HG02763 (cell line): ENCODE results near the gene BNIP3.

Source experiments
- ATAC-seq: cut with Tn5 transposase; IDR thresholded peaks from one replicate; pipeline ENCODE4 v1.9.1; 2021; ENCODE audit warnings: mild to moderate bottlenecking, moderate library complexity; ENCODE audit not compliant: unreplicated experiment

Gene BNIP3

GRCh38 chr10:131981429-131982184 is at the start of gene BNIP3:
Gene BNIP3, minus strand, starts transcription at chr10:131981923. Its CDS starts 117 bp downstream, at chr10:131981806.
- ATAC-seq = peak; percentile 89

- ATAC-seq = no peak
Observed at GRCh38 chr10:132030898-132031463, 49.3 kb upstream of the BNIP3 start.

- no peak for ATAC-seq
Observed at GRCh38 chr10:132028706-132029105, 47.0 kb upstream of the BNIP3 start.

GRCh38 chr10:132027423-132027983 is 45.8 kb upstream of the BNIP3 start:
- no peak for ATAC-seq

GRCh38 chr10:132023092-132023811 is 41.5 kb upstream of the BNIP3 start:
- ATAC-seq = peak; percentile 68

- no peak for ATAC-seq
Observed at GRCh38 chr10:132022241-132022640, 40.5 kb upstream of the BNIP3 start.

GRCh38 chr10:132021504-132022143 is 39.9 kb upstream of the BNIP3 start:
- no peak for ATAC-seq

- no peak for ATAC-seq
Observed at GRCh38 chr10:132021046-132021445, 39.3 kb upstream of the BNIP3 start.

- no peak for ATAC-seq
Observed at GRCh38 chr10:132020456-132020855, 38.7 kb upstream of the BNIP3 start.

- ATAC-seq = no peak
Observed at GRCh38 chr10:132019366-132019765, 37.6 kb upstream of the BNIP3 start.

GRCh38 chr10:132018446-132018845 is 36.7 kb upstream of the BNIP3 start:
- ATAC-seq = no peak

GRCh38 chr10:132016514-132016913 is 34.8 kb upstream of the BNIP3 start:
- ATAC-seq = no peak

- ATAC-seq = no peak
Observed at GRCh38 chr10:132011445-132011844, 29.7 kb upstream of the BNIP3 start.

GRCh38 chr10:132011024-132011423 is 29.3 kb upstream of the BNIP3 start:
- no peak for ATAC-seq

GRCh38 chr10:132010483-132010882 is 28.8 kb upstream of the BNIP3 start:
- no peak for ATAC-seq

- no peak for ATAC-seq
Observed at GRCh38 chr10:132009575-132009974, 27.9 kb upstream of the BNIP3 start.

GRCh38 chr10:132007681-132008080 is 26.0 kb upstream of the BNIP3 start:
- ATAC-seq = no peak

GRCh38 chr10:132006966-132007365 is 25.2 kb upstream of the BNIP3 start:
- ATAC-seq = no peak

GRCh38 chr10:132005147-132005546 is 23.4 kb upstream of the BNIP3 start:
- no peak for ATAC-seq

GRCh38 chr10:132004052-132004451 is 22.3 kb upstream of the BNIP3 start:
- ATAC-seq = no peak

- ATAC-seq = no peak
Observed at GRCh38 chr10:132003282-132003924, 21.7 kb upstream of the BNIP3 start.
